ENCODE measurements around the gene FITM1. TPM values are rescaled to one million over a fixed set of nuclear protein-coding genes. Genes with fewer than 3 reads are reported as not detected.

The FITM1 gene
- total RNA-seq, 1 experiment from 2014 or later, result 0.88 TPM

- no peak for DNase-seq (ENCODE audit: low spot score)
- in situ Hi-C loops (cut with HindIII; ENCODE audit: low sequenced_read_pairs), result no loop called here
Observed at GRCh38 chr14:24150061-24150460, 19.6 kb downstream of the FITM1 start.

DNA sequence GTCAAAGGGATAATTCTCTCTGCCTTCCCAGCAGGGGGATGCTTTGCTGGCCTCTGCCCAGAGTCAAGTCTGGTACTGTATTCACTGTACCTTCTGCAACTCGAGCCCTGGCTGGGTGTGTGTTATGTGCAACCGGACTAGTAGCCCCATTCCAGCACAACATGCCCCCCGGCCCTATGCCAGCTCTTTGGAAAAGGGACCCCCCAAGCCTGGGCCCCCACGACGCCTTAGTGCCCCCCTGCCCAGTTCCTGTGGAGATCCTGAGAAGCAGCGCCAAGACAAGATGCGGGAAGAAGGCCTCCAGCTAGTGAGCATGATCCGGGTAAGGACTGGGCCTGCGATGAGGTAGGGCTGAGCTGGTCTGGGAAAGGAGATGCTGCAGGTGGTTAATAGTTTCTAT is 20.1 kb downstream of the FITM1 start:
- no peak for DNase-seq (ENCODE audit: low spot score)
- in situ Hi-C loops (cut with HindIII; ENCODE audit: low sequenced_read_pairs), result no loop called here

DNA sequence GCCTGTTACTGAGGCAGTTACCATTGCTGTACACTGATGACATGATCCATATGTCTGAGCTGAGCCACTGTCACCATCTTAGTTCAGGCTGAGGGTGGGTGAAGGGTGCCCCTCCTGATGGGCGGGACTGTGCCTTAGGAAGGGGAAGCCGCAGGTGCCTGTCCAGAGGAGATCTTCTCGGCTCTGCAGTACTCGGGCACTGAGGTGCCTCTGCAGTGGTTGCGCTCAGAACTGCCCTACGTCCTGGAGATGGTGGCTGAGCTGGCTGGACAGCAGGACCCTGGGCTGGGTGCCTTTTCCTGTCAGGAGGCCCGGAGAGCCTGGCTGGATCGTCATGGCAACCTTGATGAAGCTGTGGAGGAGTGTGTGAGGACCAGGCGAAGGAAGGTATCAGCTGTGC is 20.5 kb downstream of the FITM1 start:
- DNase-seq (ENCODE audit: low spot score), result no peak
- in situ Hi-C loops (cut with HindIII; ENCODE audit: low sequenced_read_pairs), result no loop called here

- DNase-seq (ENCODE audit: low spot score), result no peak
- in situ Hi-C loops (cut with HindIII; ENCODE audit: low sequenced_read_pairs), result no loop called here
Observed at GRCh38 chr14:24151404-24152080, 21.1 kb downstream of the FITM1 start.

- in situ Hi-C loops (cut with HindIII; ENCODE audit: low sequenced_read_pairs), result no loop called here
- DNase-seq (ENCODE audit: low spot score), result no peak
Observed at GRCh38 chr14:24155100-24155499, 24.6 kb downstream of the FITM1 start.

DNA sequence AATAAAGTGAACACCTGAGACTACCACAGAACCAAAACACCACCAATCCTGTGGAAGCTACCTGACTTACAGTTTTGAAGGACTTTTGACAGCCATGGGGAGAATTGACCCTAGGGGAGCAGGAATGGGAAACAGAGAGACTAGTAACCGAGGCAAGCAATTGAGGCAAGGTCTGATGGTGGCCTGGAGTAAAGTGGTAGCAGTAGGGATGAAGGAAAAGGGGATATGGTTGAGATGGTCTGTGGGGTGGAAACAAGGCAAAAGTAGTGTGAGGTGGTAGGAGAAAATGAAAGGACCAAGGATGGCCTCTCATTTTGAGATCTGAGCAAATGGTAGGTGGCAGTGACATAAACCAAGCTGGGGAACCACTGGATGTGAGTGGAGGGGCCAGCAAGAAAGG is 26.4 kb downstream of the FITM1 start:
- DNase-seq (ENCODE audit: low spot score), result no peak
- in situ Hi-C loops (cut with HindIII; ENCODE audit: low sequenced_read_pairs), result no loop called here

- DNase-seq (ENCODE audit: low spot score), result no peak
- in situ Hi-C loops (cut with HindIII; ENCODE audit: low sequenced_read_pairs), result no loop called here
Observed at GRCh38 chr14:24157331-24157730, 26.9 kb downstream of the FITM1 start.

GRCh38 chr14:24159777-24160498 is 29.5 kb downstream of the FITM1 start:
- DNase-seq (ENCODE audit: low spot score), result no peak
- in situ Hi-C loops (cut with HindIII; ENCODE audit: low sequenced_read_pairs), result no loop called here

- in situ Hi-C loops (cut with HindIII; ENCODE audit: low sequenced_read_pairs), result no loop called here
- no peak for DNase-seq (ENCODE audit: low spot score)
Observed at GRCh38 chr14:24160499-24160849, 30.0 kb downstream of the FITM1 start.

- in situ Hi-C loops (cut with HindIII; ENCODE audit: low sequenced_read_pairs), result no loop called here
Observed at GRCh38 chr14:24160850-24161804, 30.7 kb downstream of the FITM1 start, which contains the start of gene IRF9. TSS of gene IRF9 (plus strand) at chr14:24161265. CDS start at chr14:24162145, 880 bp downstream.

DNA sequence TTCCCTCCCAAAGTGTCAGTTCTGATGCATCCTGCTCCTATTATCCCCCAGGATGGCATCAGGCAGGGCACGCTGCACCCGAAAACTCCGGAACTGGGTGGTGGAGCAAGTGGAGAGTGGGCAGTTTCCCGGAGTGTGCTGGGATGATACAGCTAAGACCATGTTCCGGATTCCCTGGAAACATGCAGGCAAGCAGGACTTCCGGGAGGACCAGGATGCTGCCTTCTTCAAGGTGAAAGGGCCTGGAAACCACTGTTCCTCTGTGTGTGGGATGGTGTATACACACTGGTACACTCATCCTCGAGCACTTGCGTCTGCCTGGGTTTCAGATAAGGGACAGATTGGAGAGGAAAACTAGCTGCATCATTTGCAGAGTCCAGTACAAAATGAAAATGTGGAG is 31.6 kb downstream of the FITM1 start:
- in situ Hi-C loops (cut with HindIII; ENCODE audit: low sequenced_read_pairs), result no loop called here
- no peak for DNase-seq (ENCODE audit: low spot score)

More at GRCh38 chr14:24160850-24161804, 30.7 kb downstream of the FITM1 start, which contains the start of gene IRF9:
- peak; percentile 90 for DNase-seq (ENCODE audit: low spot score)

DNA sequence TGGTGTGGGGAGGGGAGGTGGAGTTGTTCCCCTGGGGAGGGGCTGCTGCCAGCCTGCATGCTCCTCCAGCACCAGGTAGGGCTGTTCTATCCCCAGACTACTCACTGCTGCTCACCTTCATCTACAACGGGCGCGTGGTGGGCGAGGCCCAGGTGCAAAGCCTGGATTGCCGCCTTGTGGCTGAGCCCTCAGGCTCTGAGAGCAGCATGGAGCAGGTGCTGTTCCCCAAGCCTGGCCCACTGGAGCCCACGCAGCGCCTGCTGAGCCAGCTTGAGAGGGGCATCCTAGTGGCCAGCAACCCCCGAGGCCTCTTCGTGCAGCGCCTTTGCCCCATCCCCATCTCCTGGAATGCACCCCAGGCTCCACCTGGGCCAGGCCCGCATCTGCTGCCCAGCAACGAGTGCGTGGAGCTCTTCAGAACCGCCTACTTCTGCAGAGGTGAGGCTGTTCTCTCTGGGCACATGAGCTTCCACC is 34.1 kb downstream of the FITM1 start:
- DNase-seq (ENCODE audit: low spot score), result no peak
- in situ Hi-C loops (cut with HindIII; ENCODE audit: low sequenced_read_pairs), result no loop called here

GRCh38 chr14:24165785-24166184 is 35.3 kb downstream of the FITM1 start:
- in situ Hi-C loops (cut with HindIII; ENCODE audit: low sequenced_read_pairs), result no loop called here

DNA sequence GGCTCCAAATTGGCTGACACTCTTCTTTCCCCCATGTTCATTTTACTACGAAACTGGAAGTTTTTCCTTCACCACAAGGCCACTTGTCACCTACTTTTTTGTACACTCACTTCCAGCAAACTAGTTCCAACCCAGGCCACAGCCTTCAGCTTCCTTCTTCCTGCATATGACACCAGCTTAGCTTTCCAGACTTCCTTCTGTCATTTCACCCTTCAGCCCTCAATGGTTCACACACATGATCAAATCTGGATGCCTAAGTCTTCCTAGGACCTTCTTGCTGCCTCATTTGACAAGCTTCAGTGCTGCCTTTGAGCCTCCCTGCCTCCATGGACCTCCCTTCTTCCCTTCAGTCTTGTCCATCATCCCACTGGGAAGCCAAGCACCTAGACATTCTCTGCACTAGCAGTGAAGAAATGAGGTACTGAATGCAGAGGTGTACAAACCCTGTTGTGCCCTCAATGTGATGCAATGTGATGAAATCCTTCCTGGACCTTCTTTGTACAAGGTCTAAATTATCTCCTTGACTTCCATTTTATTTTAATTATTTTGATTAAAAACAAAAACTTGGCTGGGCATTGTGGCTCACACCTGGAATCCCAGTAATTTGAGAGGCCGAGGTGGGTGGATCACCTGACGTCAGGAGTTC is 37.1 kb downstream of the FITM1 start:
- in situ Hi-C loops (cut with HindIII; ENCODE audit: low sequenced_read_pairs), result no loop called here

More at GRCh38 chr14:24165785-24166184, 35.3 kb downstream of the FITM1 start:
- DNase-seq (ENCODE audit: low spot score), result no peak

GRCh38 chr14:24171422-24172260 is 41.2 kb downstream of the FITM1 start, which contains the start of gene REC8:
TSS of gene REC8 (plus strand) at chr14:24172080. CDS start at chr14:24172553, 473 bp downstream.
- peak; percentile 97 for DNase-seq (ENCODE audit: low spot score)
- in situ Hi-C loops (cut with HindIII; ENCODE audit: low sequenced_read_pairs), result no loop called here

More for the DNA sequence above, 37.1 kb downstream of the FITM1 start:
- DNase-seq (ENCODE audit: low spot score), result no peak

- DNase-seq (ENCODE audit: low spot score), result peak; percentile 39
- in situ Hi-C loops (cut with HindIII; ENCODE audit: low sequenced_read_pairs), result no loop called here
Observed at GRCh38 chr14:24172261-24172860, 41.9 kb downstream of the FITM1 start.

DNA sequence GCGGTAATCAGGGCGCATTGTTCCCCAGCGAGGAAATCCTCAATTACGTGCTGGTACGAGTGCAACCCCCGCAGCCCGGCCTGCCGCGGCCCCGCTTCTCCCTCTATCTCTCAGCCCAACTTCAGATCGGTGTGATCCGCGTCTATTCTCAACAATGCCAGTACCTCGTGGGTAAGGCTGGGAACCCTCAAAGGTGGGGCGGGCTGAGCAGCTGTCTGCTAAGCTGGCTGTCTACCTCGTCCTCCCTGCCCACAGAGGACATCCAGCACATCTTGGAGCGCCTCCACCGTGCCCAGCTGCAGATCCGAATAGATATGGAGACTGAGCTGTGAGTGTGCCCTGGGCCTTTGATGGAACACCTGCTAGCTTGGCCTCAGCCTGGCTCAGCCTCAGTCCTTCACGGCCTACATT is 42.4 kb downstream of the FITM1 start:
- in situ Hi-C loops (cut with HindIII; ENCODE audit: low sequenced_read_pairs), result no loop called here
- peak; percentile 43 for DNase-seq (ENCODE audit: low spot score)

- no peak for DNase-seq (ENCODE audit: low spot score)
- in situ Hi-C loops (cut with HindIII; ENCODE audit: low sequenced_read_pairs), result no loop called here
Observed at GRCh38 chr14:24176599-24176998, 46.1 kb downstream of the FITM1 start.

All from G401 (cell line).